Measurements from ENCODE around the gene CUEDC2. TPM values are rescaled to one million over a fixed set of nuclear protein-coding genes. Genes with fewer than 3 reads are reported as not detected.

CUEDC2 gene
- total RNA-seq, 1 donor from 2014 or later: 57.7 TPM

DNA sequence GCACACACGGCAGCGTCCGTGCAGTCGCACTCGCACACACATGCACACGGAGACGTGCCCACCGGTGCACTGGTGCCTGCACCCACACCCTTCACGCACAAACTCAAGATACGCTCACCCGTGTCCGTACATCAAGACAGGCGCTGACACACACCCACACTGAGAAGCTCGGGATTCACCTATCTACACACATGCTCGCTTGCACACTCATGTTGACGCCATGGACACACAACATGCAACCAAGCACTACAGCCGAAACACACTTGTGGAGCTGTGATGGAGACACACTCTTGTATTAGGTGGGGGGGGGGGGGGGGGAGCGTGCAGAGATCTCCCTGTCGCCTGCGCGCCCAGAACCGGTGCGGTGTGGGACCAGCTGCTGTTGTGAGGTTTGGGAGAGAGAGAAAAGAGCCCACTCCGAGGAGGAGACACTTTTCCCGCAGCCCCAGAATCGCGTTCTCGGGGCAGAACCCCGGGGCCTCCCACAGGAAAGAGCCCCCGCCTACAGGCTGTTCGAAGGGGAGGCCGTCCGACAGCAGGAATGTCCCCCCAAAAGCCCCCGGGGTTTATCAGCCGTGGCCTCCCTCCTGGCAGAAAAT, 37.5 kb downstream of the CUEDC2 start:
- no peaks in the 10 kb centered on the region for H3K9me3 Mint-ChIP-seq (ENCODE audit: low read depth)
- TF ChIP-seq, protein P1, sequence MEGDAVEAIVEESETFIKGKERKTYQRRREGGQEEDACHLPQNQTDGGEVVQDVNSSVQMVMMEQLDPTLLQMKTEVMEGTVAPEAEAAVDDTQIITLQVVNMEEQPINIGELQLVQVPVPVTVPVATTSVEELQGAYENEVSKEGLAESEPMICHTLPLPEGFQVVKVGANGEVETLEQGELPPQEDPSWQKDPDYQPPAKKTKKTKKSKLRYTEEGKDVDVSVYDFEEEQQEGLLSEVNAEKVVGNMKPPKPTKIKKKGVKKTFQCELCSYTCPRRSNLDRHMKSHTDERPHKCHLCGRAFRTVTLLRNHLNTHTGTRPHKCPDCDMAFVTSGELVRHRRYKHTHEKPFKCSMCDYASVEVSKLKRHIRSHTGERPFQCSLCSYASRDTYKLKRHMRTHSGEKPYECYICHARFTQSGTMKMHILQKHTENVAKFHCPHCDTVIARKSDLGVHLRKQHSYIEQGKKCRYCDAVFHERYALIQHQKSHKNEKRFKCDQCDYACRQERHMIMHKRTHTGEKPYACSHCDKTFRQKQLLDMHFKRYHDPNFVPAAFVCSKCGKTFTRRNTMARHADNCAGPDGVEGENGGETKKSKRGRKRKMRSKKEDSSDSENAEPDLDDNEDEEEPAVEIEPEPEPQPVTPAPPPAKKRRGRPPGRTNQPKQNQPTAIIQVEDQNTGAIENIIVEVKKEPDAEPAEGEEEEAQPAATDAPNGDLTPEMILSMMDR (IDR thresholded peaks at IDR 0.05): no peak
- DNase-seq (ENCODE audit: low spot score): no peak
- peaks cover 42% of the 10 kb centered on the region for H3K4me1 Mint-ChIP-seq (ENCODE audit: low read depth)
- peaks cover 3% of the 10 kb centered on the region for H3K36me3 Mint-ChIP-seq (ENCODE audit: low read depth)
- H3K27me3 Mint-ChIP-seq (ENCODE audit: low read depth): peaks cover 6% of the 10 kb centered on the region
- peak overlapping the region; percentile 83 for H3K4me3 Mint-ChIP-seq (ENCODE audit: unreplicated experiment)
- H3K27ac Mint-ChIP-seq (ENCODE audit: unreplicated experiment): peak overlapping the region; percentile 97

DNA sequence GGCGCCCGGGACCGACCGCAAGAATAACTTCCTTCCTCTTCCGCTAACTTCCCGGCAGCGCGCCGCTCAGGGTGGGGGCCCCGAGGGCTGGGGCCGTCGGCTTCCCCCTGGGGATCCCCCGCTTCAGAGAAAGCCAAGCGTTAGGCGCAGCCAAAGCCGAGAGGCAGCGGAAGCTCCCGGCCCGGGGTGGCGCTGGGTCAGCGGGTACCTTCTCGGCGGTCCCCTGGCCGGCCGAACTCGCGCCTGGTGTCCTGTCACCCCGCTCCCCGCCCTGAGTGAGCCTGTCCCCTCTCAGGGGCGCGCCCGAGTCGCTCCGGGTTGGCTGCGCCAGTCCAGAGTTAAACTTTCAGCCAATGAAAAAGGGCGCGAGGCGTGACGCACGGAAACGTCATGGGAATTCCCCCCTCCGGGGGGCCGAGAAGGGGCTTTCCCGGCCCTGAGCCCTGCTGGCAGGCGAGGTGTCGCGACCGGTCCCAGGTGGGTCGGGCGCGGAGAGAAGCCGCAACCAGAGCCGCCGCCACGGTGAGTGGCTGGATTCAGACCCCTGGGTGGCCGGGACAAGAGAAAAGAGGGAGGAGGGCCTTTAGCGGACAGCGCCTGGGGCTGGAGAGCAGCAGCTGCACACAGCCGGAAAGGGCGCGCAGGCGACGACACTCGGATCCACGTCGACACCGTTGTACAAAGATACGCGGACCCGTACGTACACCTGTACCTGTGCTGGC, 38.1 kb downstream of the CUEDC2 start:
- H3K36me3 Mint-ChIP-seq (ENCODE audit: low read depth): peaks cover 3% of the 10 kb centered on the region
- DNase-seq (ENCODE audit: low spot score): no peak
- TF ChIP-seq, protein P1 (IDR thresholded peaks at IDR 0.05): peak; percentile 98
- peaks cover 8% of the 10 kb centered on the region for H3K27me3 Mint-ChIP-seq (ENCODE audit: low read depth)
- peak overlapping the region; percentile 97 for H3K27ac Mint-ChIP-seq (ENCODE audit: unreplicated experiment)
- no peaks in the 10 kb centered on the region for H3K9me3 Mint-ChIP-seq (ENCODE audit: low read depth)
- peaks cover 36% of the 10 kb centered on the region for H3K4me1 Mint-ChIP-seq (ENCODE audit: low read depth)
- peak overlapping the region; percentile 83 for H3K4me3 Mint-ChIP-seq (ENCODE audit: unreplicated experiment)

DNA sequence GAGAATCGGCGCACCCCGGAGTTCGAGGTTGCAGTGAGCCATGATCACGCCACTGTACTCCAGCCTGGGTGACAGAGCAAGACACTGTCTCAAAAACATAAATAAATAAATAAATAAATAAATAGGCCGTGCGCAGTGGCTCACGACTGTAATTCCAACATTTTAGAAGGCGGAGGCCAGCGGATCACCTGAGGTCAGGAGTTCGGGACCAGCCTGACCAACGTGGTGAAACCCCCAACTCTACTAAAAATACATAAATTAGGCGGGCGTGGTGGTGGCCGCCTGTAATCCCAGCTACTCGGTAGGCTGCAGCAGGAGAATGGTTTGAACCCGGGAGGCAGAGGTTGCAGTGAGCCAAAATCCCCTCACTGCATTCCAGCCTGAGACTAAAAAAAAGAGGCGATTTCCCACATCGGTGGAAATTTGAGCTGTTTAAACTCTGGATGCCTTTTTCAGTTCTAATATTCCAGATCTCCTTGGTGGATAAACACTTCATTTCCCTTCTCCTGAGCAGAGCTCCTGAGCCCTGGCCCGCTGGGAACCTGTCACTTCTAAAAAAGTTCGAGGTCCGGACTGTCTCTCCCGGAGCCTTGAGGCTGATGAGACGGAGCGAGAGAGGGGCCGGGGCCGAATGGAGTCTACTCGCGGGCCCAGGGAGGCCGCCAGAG, 38.8 kb downstream of the CUEDC2 start:
- peaks cover 10% of the 10 kb centered on the region for H3K27me3 Mint-ChIP-seq (ENCODE audit: low read depth)
- H3K9me3 Mint-ChIP-seq (ENCODE audit: low read depth): no peaks in the 10 kb centered on the region
- peak overlapping the region; percentile 83 for H3K4me3 Mint-ChIP-seq (ENCODE audit: unreplicated experiment)
- peaks cover 3% of the 10 kb centered on the region for H3K36me3 Mint-ChIP-seq (ENCODE audit: low read depth)
- H3K27ac Mint-ChIP-seq (ENCODE audit: unreplicated experiment): peak overlapping the region; percentile 97
- TF ChIP-seq, protein P1 (IDR thresholded peaks at IDR 0.05): no peak
- no peak for DNase-seq (ENCODE audit: low spot score)
- H3K4me1 Mint-ChIP-seq (ENCODE audit: low read depth): peaks cover 35% of the 10 kb centered on the region

DNA sequence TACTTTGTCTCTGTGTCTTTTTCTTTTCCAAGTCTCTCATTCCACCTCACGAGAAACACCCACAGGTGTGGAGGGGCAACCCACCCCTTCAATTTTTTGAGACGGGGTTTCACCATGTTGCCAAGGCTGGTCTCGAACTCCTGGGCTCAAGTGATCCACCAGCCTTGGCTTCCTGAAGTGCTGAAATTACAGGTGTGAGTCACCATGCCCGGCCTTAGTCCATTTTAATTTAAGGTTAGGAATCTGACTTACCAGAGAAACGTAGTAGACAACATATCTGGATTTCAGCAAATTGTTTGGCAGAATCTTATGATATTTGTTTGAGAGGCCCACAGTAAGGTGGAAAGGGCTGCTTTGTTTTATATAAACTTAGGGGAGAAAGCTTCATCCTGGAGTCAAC, 40.1 kb downstream of the CUEDC2 start:
- Mint-ChIP-seq H3K27ac (ENCODE audit: unreplicated experiment) (no peak overlapping the region), H3K9me3 (ENCODE audit: low read depth) (no peaks in the 10 kb centered on the region), H3K4me3 (ENCODE audit: unreplicated experiment) (no peak overlapping the region), H3K36me3 (ENCODE audit: low read depth) (no peaks in the 10 kb centered on the region), H3K4me1 (ENCODE audit: low read depth) (peaks cover 28% of the 10 kb centered on the region), H3K27me3 (ENCODE audit: low read depth) (peaks cover 10% of the 10 kb centered on the region)
- TF ChIP-seq, protein P1 (IDR thresholded peaks at IDR 0.05): no peak
- DNase-seq (ENCODE audit: low spot score): no peak

DNA sequence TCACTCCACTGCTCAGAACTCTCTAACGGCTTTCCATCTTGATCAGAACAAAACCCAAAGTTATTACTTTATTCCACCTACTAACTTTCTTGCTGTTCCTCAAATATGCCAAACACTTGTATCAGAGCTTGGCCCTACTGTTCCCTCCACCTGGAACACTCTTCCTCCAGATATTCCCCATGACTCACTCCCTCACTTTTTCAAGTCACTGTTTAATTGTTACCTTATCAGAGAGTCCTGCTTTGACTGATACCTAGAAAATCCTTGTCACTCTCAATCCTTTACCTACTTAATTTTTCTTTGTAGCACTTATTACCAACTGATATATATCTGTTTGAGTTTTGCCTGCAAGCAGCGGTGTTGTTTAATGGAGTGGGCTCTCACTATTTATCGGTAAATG, 42.5 kb downstream of the CUEDC2 start:
- Mint-ChIP-seq H3K27me3 (ENCODE audit: low read depth) (peaks cover 10% of the 10 kb centered on the region), H3K27ac (ENCODE audit: unreplicated experiment) (no peak overlapping the region), H3K4me3 (ENCODE audit: unreplicated experiment) (no peak overlapping the region), H3K4me1 (ENCODE audit: low read depth) (peaks cover 21% of the 10 kb centered on the region), H3K9me3 (ENCODE audit: low read depth) (no peaks in the 10 kb centered on the region), H3K36me3 (ENCODE audit: low read depth) (no peaks in the 10 kb centered on the region)
- TF ChIP-seq, protein P1 (IDR thresholded peaks at IDR 0.05): no peak
- no peak for DNase-seq (ENCODE audit: low spot score)

Data from chondrocyte (in vitro differentiated cells).